Nephron (organoid): Measurements from ENCODE around the gene FBXL5.

Experiments
- H3K27ac Mint-ChIP-seq, 3 experiments: 2 replicates each; pipeline ENCODE4 v1.8.0; 2020; ENCODE audit warnings: mixed read lengths in 3 of 3, mild to moderate bottlenecking in 2 of 3, moderate library complexity in 1 of 3
- H3K27me3 Mint-ChIP-seq: 2 replicates; pipeline ENCODE4 v1.8.0; 2021; ENCODE audit warnings: low read depth, mild to moderate bottlenecking, moderate library complexity, mixed read lengths
- H3K36me3 Mint-ChIP-seq: 2 replicates; pipeline ENCODE4 v1.8.0; 2020; ENCODE audit warnings: low read depth, mixed read lengths
- H3K4me1 Mint-ChIP-seq: 2 replicates; pipeline ENCODE4 v1.8.0; 2020; ENCODE audit warnings: mixed read lengths
- H3K4me3 Mint-ChIP-seq, 3 experiments: 2 replicates each; pipeline ENCODE4 v1.8.0; 2020; ENCODE audit warnings: mild to moderate bottlenecking in 3 of 3, mixed read lengths in 3 of 3, moderate library complexity in 2 of 3
- H3K9me3 Mint-ChIP-seq: 2 replicates; pipeline ENCODE4 v1.8.0; 2020; ENCODE audit warnings: mixed read lengths
- TF ChIP-seq, protein P1 (sequence below), 3 experiments: fragments of 200-600 bp; sonication (generic); IDR thresholded peaks; one replicate each; pipeline ENCODE4 v1.5.0; 2021; ENCODE audit warnings: antibody characterized with exemption in 3 of 3; ENCODE audit not compliant: unreplicated experiment in 3 of 3

Gene FBXL5

DNA sequence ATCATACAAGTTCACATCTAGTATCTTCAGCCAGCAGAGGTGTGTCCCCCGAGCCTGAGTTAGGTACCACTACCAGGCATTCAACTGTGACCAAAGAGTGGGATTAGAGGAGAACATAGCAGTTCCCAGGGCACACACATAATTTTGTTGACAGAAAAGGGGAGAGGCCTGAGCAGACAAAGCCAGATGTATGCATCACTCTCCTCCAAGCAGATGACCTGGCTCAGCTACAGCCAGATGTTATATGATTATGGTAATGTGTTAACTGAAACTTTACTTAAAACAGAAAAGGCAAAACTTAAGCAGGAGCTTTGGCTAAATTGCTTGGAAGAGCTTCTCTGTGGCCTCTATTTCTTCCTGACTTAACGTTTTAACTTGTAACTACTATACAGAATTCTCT, 96.6 kb downstream of the FBXL5 start:
- no peaks in the 10 kb centered on the region for H3K9me3 Mint-ChIP-seq
- H3K27ac Mint-ChIP-seq = peak overlapping the region in 1 of 3 experiments; percentile 64
- no peaks in the 10 kb centered on the region for H3K4me1 Mint-ChIP-seq

DNA sequence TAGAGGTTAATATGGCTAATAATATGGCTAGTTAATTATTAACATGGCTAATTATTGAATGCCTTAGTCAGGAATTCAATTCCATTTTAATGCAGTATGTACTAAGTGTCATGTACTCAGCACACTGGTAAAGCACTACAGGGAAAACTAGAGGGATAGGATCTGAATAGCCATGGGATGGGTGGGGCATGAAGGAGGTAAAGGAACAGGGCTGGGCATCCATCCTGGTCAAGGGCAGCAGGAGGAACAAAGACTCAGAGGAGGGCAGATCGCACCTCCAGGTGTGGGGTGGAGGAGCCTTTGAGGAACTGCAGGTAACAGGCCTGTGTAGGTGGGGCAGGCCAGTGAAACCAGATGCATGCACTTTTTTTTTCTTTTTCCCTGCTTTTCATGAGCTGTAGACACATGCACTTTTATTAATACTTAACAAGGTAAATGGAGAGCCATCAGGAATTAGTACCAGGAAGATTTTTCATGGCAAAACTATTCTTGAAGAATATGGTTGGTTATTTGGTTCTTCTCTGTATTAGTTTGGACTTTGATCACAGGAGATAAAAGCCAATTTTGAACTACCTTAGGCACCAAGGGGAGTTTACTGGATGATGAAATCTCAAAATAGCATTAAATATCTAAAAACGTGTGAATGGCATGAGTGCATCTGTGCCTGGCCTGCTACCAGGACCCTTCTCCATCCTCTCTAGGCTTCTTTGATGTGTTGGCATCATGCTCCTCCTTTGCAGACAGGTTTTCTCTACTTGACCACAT, 97.2 kb downstream of the FBXL5 start:
- Mint-ChIP-seq H3K4me1 (no peaks in the 10 kb centered on the region), H3K9me3 (no peaks in the 10 kb centered on the region), H3K27me3 (no peaks in the 10 kb centered on the region), H3K4me3 (no peak overlapping the region), H3K36me3 (peaks cover 62% of the 10 kb centered on the region), H3K27ac (peak overlapping the region in 2 of 3 experiments; percentile 19 to 64)
- TF ChIP-seq, protein P1, sequence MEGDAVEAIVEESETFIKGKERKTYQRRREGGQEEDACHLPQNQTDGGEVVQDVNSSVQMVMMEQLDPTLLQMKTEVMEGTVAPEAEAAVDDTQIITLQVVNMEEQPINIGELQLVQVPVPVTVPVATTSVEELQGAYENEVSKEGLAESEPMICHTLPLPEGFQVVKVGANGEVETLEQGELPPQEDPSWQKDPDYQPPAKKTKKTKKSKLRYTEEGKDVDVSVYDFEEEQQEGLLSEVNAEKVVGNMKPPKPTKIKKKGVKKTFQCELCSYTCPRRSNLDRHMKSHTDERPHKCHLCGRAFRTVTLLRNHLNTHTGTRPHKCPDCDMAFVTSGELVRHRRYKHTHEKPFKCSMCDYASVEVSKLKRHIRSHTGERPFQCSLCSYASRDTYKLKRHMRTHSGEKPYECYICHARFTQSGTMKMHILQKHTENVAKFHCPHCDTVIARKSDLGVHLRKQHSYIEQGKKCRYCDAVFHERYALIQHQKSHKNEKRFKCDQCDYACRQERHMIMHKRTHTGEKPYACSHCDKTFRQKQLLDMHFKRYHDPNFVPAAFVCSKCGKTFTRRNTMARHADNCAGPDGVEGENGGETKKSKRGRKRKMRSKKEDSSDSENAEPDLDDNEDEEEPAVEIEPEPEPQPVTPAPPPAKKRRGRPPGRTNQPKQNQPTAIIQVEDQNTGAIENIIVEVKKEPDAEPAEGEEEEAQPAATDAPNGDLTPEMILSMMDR (IDR thresholded peaks at IDR 0.05; ENCODE audit: unreplicated experiment in 3 of 3) = no peak

More for the DNA sequence above, 96.6 kb downstream of the FBXL5 start:
- H3K36me3 Mint-ChIP-seq = peaks cover 66% of the 10 kb centered on the region
- TF ChIP-seq, protein P1 (IDR thresholded peaks at IDR 0.05; ENCODE audit: unreplicated experiment in 3 of 3) = no peak
- H3K27me3 Mint-ChIP-seq = no peaks in the 10 kb centered on the region
- H3K4me3 Mint-ChIP-seq = no peak overlapping the region

DNA sequence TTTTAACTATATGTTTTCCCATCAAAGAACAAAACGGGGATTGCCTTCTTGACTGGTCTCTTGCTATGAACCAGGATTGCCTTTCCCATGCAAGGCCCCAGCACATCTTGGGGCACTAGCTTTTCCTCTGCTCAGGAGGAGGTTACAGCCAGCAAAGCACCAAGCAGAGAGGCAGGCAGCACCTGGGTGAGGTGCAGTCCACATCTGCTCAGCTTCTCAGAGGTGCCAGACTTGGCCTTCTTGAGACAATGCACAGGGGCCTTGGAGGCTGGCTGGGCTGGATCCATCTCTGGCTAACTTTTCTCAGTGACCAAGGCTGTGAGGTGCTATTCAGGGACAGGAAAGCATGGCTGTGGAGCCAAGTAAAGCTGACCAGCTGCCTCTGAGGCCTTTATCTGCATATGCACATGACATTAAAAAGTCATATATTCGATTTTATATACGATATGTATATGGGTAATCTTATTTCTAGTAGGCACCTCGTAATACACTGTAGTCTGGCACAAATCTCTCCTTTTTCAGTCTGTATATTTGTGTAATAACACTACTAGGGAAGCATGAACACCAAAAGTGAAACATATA, 98.6 kb downstream of the FBXL5 start:
- Mint-ChIP-seq H3K36me3 (peaks cover 52% of the 10 kb centered on the region), H3K4me1 (no peaks in the 10 kb centered on the region)

More for the DNA sequence above, 98.6 kb downstream of the FBXL5 start:
- Mint-ChIP-seq H3K27ac (no peak overlapping the region), H3K4me3 (no peak overlapping the region), H3K27me3 (no peaks in the 10 kb centered on the region), H3K9me3 (no peaks in the 10 kb centered on the region)
- TF ChIP-seq, protein P1 (IDR thresholded peaks at IDR 0.05; ENCODE audit: unreplicated experiment in 3 of 3) = no peak
